GM19324 (cell line): ENCODE results near the gene HIGD2A.

ENCODE experiments used
- ATAC-seq: cut with Tn5 transposase; IDR thresholded peaks from one replicate; pipeline ENCODE4 v1.9.1; 2021; ENCODE audit warnings: mild to moderate bottlenecking, moderate library complexity; ENCODE audit not compliant: unreplicated experiment, low FRiP score

Gene HIGD2A

DNA sequence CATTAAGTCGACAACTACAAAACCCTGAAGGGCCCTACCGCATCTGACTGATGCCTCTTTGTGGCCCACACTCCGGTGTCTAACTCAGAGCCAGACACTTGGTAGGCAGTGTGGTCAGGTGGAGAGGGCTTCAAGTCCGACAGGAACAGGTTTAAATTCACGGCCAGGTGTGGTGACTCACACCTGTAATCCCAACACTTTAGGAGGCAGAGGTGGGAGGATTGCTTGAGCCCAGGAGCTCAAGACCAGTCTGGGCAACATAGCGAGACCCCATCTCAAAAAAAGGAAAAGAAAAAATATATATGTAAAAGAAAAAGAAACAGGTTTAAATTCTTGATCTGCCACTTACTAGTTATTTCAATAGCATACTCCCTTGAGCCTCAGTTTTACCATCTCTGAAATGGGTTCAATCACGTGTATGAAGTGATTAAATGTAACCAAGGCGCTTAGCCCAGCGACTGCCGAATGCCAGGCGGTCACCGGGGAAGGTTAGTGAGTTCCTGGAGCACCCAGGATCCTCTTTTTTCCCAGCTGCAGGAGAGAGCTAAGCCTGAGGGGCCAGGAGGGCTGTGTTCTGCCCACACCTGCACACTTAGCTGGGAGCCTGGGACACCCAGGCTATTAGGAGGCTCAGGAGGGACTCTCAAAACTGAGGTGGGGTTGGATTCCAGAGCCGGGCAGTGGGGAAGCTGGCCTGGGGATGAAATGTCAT lies 26.8 kb downstream of the HIGD2A start:
- ATAC-seq, result no peak

DNA sequence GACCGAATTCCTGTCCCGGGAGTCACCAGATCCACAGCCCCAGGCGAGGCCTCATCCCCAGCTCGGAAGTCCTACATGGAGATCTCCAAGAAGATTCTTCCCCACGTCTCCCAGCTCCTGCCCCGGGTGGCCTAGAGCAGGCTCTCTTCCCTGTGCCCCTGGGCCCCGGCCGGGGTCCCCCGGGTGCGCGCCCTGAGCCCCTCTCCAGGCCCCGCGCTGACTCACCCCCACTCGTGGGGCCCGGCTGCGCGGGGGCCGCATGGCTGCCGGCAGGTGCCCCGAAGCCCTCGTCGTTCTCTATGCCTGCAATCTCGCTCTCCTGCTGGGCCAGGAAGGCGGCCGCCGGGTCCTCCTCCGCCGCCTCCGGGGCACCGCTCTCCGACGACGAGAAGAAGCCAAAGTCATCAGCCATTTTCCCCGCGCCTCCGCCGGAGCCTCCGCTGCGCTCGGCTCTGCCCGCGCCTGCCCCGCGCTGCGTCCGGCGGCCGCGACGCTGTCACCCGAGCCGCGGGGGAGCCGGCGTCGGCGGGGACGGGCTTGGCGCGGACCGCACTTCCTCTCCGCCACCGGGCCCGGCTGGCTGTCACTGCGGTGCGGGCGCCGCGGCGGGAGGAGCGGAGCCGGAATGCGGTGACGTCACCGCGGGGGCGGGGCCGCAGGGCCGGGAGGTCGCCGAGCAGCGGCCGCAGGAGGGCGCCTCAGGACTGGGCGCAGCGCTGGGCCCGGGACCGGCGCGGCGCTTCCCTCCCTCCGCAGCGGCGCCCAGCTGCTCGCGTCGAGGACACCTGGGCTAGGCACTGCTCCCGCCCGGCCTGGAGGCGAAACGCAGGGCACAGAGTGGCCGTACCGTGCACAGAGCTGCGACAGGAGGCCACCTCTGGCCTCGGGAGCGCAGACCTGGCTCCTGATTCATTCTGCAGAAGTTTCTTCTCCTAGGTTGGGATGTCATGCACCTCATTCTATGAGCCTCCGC lies 27.7 kb downstream of the HIGD2A start, which contains the start of gene CLTB:
Gene CLTB, minus strand, starts transcription at position 588 of the 973 bp plus-strand sequence. Its CDS starts 176 bp downstream, at position 412.
- peak; percentile 91 for ATAC-seq

DNA sequence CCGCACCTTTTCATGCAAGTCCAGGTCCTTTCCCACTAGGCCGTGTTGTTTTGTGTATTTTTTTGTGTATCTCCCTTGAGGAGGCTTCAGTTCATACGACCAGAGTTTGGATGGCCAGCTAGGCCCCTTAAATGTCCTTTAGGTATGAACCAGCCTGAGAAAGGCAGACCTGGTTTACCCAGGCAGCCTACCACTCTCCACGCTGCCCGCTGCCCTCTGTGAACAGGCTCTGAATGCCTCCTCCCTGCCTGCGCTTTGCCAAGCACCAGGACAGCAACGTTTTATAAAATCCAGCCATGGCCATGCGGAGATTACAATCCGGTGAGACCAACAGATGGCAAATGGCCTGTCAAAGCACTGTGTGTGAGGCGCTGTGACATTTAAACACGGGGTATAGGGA lies 28.4 kb downstream of the HIGD2A start:
- ATAC-seq, result no peak

DNA sequence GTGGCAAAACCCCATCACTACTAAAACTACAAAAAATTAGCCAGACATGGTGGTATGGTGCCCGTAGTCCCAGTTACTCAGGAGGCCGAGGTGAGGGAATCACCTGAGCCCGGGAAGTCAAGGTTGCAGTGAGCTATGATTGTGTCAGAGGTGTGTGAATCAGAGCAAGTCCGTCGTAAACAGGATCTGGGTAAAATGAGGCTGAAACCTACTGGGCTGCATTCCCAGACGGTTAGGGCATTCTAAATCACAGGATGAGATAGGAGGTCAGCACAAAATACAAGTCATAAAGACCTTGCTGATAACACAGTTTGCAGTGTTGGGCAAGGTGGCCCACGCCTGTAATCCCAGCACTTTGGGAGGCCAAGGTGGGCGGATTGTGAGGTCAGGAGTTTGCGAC lies 29.7 kb downstream of the HIGD2A start:
- ATAC-seq, result no peak

DNA sequence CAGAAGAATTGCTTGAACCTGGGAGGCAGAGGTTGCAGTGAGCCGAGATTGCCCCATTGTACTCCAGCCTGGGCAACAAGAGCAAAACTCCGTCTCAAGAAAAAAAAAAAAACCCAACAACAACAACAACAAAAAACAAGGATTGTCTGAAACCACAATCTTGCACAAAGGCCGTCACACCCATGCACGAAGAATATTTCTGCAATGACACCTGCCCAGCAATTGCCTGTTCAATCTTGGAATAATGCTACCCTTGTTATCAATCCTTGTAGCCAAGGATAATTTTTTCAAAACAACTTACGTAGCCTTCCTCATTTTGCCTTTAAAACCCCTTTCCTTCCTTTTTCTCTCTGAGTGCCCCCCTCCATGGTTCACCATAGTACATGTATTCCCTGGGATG lies 31.5 kb downstream of the HIGD2A start:
- ATAC-seq, result no peak

DNA sequence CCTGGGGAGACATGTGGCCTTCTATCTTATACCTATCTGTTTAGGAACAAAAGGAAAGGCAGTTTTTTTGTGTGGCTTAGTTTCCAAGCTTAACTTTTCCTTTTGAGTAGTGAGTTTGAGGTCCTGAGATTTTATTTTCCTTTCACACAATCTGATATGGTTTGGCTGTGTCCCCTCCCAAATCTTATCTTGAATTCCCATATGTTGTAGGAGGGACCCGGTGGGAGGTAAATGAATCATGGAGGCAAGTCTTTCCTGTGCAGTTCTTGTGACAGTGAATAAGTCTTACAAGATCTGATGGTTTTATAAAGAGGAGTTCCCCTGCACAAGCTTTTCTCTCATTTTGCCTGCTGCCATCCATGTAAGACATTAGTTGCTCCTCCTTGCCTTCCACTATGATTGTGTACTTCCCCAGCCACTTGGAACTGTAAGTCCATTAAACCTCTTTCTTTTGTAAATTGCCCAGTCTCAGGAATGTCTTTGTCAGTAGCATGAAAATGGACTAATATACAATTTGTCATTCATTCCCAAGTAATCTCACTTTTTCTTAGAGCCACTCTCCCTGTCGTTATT lies 32.5 kb downstream of the HIGD2A start:
- ATAC-seq, result no peak

DNA sequence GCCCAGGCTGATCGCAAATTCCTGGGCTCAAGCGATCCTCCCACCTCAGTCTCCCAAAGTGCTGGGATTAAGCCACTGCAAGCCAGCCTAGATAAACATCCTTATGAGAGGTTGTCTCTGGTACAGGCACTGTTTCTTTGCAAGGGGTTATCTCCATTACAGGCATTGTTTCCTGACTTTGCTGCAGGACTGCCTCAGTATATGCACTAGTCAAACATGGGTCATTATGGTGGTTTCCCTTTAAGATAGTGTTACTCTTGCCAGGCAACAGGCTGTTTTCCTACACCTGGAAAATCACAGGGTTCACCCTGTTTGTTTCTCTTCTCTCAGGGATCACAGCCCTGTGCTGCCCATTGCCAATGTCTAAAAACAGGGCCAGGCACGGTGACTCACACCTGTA lies 35.6 kb downstream of the HIGD2A start:
- ATAC-seq, result no peak

DNA sequence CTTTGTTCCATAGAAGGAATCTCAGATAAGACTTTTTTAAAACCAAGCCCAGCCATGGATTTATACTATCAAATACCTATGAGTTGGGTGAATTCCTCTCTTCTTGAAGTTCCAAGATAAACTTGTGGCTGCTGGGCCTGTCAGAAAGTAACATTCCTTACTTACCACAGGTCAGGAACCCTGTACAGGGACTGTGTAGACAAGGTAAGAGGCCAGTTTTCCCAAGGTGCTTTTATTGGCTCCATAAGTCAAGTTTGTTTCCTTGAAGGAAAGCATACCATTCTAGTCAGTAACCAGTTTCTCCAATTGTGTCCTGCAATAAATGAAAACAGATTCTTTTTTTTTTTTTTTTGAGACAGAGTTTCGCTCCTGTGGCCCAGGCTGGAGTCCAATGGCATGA lies 36.6 kb downstream of the HIGD2A start:
- no peak for ATAC-seq

DNA sequence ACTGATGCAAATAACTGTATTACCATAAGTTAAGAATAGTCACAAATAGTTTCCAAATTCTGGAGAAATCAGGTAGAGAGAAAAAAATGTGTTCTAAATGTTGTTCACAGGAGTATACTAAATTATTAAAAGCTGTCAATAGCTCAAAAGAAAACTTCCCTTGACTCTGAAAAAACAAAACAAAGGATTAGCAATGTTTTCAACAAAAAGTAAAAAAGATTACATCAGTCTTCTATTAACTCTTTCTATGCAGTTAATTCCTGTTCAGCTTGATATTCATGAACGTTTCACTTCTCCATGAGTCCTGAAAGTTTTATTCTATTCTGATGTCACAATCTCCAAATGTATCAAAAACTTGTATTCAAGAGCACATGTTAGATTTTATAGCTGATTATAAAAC lies 37.2 kb downstream of the HIGD2A start:
- no peak for ATAC-seq

DNA sequence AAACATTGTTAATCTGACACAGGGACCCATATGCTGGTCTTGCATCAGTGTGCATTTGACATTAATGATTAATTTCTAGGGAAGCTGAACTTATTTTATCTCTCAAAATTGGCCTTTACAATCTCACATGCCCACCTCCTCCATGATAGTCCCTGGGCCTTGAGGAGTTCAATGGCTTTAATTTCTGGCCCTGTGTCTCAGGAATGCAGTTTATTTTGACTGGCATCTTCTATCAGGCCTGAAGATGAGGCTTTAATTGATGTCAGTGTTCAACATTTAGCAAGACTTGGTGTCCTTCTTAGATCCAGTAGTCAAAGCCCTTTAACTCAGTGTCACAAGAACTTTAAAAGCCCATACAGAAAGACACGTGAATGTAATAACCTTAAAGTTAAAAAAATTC lies 38.3 kb downstream of the HIGD2A start:
- ATAC-seq, result no peak

DNA sequence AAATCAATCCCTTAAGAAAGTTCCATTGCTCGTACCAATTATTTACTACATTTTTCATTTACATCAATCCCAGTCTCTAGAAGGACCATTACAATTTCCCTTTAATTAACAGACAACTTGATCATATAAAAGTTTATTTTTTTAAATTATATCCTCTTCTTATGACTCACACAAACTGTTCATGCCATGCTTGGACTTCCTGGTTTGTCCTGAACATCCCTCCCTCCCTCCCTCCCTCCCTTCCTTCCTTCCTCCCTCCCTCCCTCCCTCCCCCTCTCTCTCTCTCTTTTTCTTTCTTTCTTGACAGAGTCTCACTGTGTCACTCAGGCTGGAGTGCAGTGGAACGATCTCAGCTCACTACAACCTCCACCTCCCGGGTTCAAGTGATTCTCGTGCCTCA lies 39.4 kb downstream of the HIGD2A start:
- no peak for ATAC-seq

DNA sequence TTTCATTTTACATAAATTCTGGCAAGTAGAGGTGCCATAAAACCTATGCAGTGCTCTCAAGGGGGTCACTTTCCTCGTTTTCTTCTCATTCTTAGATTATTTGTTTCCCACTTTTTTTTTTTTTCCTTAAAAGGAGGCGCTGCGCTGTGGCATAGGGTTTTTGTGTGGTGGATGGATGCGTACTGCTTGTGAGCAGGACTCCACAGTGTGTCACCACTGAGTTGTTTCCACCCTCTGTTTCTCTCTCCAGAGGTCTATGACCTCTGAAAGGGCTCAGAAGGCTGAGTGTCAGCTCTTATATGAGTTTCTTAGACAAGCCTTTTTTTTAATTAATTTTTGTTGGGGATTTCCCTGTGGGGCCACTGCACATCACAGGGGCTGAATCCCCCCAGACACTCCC lies 41.4 kb downstream of the HIGD2A start:
- no peak for ATAC-seq

DNA sequence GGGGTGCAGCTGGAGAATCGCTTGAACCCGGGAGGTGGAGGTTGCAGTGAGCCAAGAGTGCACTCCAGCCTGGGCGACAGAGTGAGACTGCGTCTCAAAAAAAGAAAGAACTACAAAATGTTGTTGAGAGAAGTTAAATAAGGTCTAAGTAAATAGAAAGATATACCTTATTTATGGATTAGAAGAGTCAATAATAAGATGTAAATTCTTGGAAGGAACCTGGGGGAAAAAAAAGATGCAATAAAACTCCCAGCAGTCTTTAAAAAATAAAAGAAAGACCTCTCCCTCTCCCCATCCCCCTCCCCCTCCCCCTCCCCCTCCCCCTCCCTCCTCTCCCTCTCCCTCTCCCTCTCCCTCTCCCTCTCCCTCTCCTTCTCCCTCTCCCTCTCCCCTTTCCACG lies 44.2 kb downstream of the HIGD2A start:
- ATAC-seq, result no peak

DNA sequence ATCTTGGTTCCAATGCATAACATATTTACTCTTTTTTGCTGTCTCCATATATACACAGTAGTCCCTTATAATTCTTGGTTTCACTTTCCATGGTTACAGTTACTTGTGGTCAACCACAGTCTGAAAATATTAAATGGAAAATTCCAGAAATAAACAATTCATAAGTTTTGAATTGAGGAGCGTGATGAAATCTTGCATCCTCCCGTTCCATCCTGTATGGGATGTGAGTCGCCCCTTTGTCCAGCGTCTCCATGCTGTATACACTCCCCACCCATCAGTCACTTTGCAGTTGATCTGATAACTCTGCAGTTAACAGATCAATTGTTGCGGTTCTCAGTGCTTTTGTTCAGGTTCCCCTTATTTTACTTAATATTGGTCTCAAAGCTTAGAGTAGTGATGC lies 48.1 kb downstream of the HIGD2A start:
- no peak for ATAC-seq

DNA sequence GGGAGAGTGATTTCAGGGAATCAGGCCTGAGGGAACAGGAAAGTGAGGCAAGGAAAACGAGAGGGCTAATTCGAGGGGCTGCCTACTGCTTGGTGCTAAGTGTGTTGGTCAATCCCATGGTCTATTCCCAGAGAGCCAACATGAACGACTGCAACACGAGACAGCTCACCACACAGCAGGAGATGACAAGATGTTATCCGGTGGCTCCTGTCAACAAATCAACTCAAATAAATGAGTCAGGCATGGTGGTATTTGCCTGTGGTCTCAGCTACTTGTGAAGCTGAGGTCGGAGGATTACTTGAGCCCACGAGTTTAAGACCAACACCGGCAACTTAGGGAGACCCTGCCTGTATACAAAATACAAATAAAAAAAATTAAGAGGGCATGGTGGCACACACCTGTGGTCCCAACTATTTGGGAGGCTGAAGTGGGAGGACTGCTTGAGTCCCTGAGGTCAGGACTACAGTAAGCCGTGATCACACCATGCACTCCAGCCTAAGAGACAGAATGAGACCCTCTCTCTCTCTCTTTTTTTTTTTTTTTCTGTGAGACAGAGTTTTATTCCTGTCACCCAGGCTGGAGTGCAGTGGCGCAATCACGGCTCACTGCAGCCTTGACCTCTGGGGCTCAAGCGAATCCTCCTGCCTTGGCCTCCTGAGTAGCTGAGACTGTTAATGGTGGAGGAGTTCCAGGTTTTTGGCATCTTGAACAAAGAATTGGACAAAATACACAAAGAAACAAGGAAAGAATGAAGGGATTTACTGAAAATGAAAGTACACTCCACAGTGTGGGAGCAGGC lies 50.6 kb downstream of the HIGD2A start:
- ATAC-seq, result no peak
